ENCODE data around the gene SLC9A9.

DNA sequence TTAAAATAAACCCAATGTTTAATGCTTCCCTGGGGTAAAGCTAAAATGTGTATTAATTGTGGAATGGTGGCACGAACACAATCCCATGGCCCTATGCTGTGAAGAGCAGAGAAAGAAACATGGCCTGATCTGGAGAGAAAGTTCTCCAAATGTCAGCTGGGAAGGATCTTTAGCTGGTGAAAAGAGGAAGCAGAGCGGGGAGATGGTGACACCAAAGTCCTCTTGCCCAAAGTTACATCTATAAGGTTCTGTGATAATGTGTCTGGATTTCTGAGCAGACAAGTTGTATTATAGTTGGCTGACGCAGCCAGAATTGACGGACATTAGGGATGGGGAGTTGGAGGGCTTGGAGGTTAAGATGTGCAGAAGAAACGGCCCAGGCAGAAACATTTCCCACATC lies 532.5 kb downstream of the SLC9A9 start:
- no peak for TF ChIP-seq CTCF (IDR thresholded peaks at IDR 0.05; ENCODE audit: low read depth, low read length)
- no peak for TF ChIP-seq EZH2phosphoT487 (IDR thresholded peaks at IDR 0.05; ENCODE audit: low read depth)
